ENCODE results near the gene ANKRD36C.
A peak's percentile ranks its signal among the peaks of the same experiment; 100 is the strongest.
"Not testable (repeated sequence)": the region's sequence is repeated elsewhere in the genome, so short reads cannot be mapped to it uniquely, and the experiment has no call there.

ANKRD36C gene

DNA sequence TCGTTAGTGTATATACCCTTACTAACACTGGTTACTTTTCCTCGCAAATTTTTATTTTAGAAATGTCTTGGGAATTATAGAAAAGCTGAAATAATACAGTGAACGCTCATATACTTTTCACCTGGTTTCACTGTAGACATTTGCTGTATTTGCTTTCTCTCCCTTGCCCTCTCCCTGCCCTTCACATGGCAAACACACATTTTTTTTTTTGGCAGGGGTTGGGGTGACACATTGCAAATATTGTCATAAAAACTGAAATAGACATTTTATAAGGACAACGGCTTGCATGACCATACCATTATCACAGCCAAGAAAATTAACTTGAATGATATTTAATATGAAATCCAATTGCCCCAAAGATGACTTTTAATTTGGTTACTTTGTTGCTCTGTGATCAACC is 24.7 kb upstream of the ANKRD36C start:
- ATAC-seq (replicated peaks); H3K9me3 Mint-ChIP-seq; H3K27ac Mint-ChIP-seq; H3K4me1 Mint-ChIP-seq; H3K36me3 Mint-ChIP-seq; DNase-seq; H3K4me3 Mint-ChIP-seq; H3K27me3 Mint-ChIP-seq: not testable (repeated sequence)

DNA sequence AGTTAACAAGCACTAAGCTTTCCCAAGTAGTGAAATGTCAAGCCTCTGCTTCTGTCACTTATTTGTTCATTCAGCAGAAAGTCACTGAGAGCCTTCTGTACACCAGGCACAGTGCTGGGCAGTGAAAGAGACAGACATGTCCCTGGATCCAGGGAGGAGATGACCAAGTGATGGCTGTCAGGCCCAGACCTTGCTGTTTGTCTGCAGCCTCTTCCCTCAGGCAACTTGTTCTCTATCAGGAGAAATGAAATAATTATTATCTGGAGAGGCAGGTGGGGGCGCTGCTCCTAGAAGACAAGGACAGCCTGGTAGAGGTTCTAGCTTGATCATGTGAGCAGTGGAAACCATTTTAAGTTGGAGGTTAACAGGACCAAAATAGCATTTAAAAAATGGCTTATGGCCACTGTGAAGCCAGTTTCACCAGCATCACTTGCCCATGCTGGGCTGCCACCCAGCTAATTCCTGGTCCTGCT is 21.2 kb upstream of the ANKRD36C start:
- not testable (repeated sequence) for H3K36me3 Mint-ChIP-seq; H3K9me3 Mint-ChIP-seq; H3K4me3 Mint-ChIP-seq; H3K27ac Mint-ChIP-seq; ATAC-seq (replicated peaks); DNase-seq
- peaks cover 10 to 11% of the 10 kb centered on the region in 2 donors for H3K4me1 Mint-ChIP-seq
- H3K27me3 Mint-ChIP-seq, result peaks cover 8 to 11% of the 10 kb centered on the region in 2 donors

GRCh38 chr2:96012086-96012791 is 20.6 kb upstream of the ANKRD36C start:
- Mint-ChIP-seq H3K4me1 (peaks cover 10 to 11% of the 10 kb centered on the region in 2 donors), H3K27me3 (peaks cover 9 to 14% of the 10 kb centered on the region in 2 donors)
- H3K9me3 Mint-ChIP-seq; H3K27ac Mint-ChIP-seq; H3K36me3 Mint-ChIP-seq; ATAC-seq (replicated peaks); DNase-seq; H3K4me3 Mint-ChIP-seq: not testable (repeated sequence)

GRCh38 chr2:96011129-96011455 is 19.5 kb upstream of the ANKRD36C start:
- Mint-ChIP-seq H3K4me3 (peak overlapping the region; percentile 55 to 59), H3K27me3 (peaks cover 9 to 24% of the 10 kb centered on the region in 2 donors), H3K4me1 (peaks cover 10 to 11% of the 10 kb centered on the region in 2 donors)
- DNase-seq, H3K36me3 Mint-ChIP-seq, H3K27ac Mint-ChIP-seq, H3K9me3 Mint-ChIP-seq: not testable (repeated sequence)
- ATAC-seq (replicated peaks), result peak; percentile 21 to 44

- H3K4me1 Mint-ChIP-seq, result peaks cover 10 to 11% of the 10 kb centered on the region in 2 donors
- not testable (repeated sequence) for H3K36me3 Mint-ChIP-seq, H3K9me3 Mint-ChIP-seq
- ATAC-seq (replicated peaks) (peak; percentile 97 to 99), DNase-seq (peak; percentile 87)
- H3K27me3 Mint-ChIP-seq, result peaks cover 12 to 24% of the 10 kb centered on the region in 2 donors
- peak overlapping the region; percentile 86 for H3K27ac Mint-ChIP-seq
- peak overlapping the region; percentile 84 to 85 for H3K4me3 Mint-ChIP-seq
These were observed 18.9 kb upstream of the ANKRD36C start for GRCh38 chr2:96010320-96011128.

- not testable (repeated sequence) for H3K36me3 Mint-ChIP-seq, DNase-seq, H3K9me3 Mint-ChIP-seq
- Mint-ChIP-seq H3K27me3 (peaks cover 19 to 31% of the 10 kb centered on the region in 2 donors), H3K4me3 (peak overlapping the region; percentile 84 to 85), H3K27ac (peak overlapping the region; percentile 86), H3K4me1 (peaks cover 10 to 11% of the 10 kb centered on the region in 2 donors)
- ATAC-seq (replicated peaks), result peak; percentile 8 to 30
These were observed 18.2 kb upstream of the ANKRD36C start for GRCh38 chr2:96009833-96010232.

DNA sequence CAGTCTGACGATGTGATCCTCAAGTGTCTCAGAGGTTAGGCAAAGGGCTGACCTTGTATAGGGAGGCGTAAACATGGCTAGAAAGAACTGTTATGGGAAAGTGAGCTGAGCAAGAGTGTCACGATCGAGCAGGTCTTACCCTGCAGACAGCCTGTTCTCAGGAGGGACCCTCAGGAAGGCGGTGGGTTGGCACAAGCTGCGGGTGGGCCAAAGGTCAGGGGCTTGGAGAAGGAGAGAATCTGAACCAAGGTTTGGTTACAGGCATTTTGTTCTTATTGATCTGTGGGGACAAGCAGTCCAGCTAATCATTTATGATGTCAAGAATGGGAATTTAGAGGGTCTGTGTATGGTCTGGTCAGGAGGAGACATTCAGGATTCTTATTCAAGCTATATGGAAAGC is 16.4 kb upstream of the ANKRD36C start:
- H3K27ac Mint-ChIP-seq; DNase-seq; ATAC-seq (replicated peaks); H3K4me3 Mint-ChIP-seq; H3K9me3 Mint-ChIP-seq; H3K36me3 Mint-ChIP-seq: not testable (repeated sequence)
- Mint-ChIP-seq H3K4me1 (peaks cover 10 to 11% of the 10 kb centered on the region in 2 donors), H3K27me3 (peaks cover 27 to 32% of the 10 kb centered on the region in 2 donors)

DNA sequence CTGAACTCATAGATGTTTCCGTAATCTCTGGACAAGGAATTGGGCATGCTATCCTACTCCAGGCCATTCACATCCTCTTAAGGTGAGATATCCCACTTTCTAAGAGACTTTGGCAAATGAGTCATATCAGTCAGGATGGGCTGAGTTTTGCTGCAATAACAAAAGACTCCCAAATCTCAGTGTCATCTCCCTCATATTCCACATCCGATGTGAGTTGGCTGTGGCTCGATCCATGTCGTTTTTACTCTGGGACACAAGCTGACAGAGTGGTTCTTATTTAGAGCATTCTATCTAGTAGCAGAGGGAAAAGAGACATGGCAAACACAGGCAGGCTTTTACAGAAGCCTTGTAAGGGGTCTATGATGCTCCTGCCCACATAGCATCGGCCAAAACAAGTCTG is 14.6 kb upstream of the ANKRD36C start:
- Mint-ChIP-seq H3K4me1 (peaks cover 10 to 11% of the 10 kb centered on the region in 2 donors), H3K27me3 (peaks cover 36 to 38% of the 10 kb centered on the region in 2 donors)
- DNase-seq; H3K27ac Mint-ChIP-seq; ATAC-seq (replicated peaks); H3K36me3 Mint-ChIP-seq; H3K9me3 Mint-ChIP-seq; H3K4me3 Mint-ChIP-seq: not testable (repeated sequence)

DNA sequence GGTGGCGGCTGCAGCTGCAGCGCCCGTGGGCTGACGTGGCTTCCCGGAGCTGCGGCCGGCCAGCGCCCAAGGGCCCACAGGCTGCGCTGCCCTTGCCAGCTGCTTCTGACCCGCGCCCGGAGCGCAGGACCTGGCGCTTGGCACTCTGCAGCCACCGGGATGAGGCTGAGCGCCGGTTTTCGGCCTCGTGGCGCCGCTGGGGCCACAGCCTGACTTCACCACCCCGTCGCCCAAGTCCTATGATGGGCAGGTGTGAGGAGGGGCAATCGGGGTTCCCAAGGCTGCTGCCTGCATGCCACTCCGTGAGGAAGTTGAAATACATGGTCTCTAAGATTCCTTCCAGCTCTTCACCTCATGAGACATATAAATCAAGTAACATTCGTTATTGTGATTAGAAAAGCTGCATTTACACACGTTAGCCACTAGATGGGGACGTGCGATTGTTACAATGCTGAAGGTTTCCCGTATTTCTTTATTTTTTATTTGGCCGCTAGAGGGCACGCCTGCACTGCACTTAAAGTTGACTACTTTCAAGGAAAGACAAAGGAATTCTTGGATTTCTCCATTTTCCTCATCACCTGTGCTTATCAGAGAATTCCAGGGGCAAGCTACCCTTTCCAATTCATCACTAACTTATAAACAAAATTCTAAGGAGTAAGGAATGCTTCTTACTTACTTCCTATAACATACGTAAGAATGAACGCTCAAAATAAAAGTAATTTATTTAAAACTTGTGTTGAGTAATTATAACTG is 1.1 kb upstream of the ANKRD36C start:
- H3K36me3 Mint-ChIP-seq, H3K9me3 Mint-ChIP-seq: not testable (repeated sequence)
- Mint-ChIP-seq H3K27me3 (peaks cover 12 to 17% of the 10 kb centered on the region in 2 donors), H3K4me3 (peak overlapping the region; percentile 90 to 91), H3K27ac (peak overlapping the region; percentile 86), H3K4me1 (peaks cover 5 to 11% of the 10 kb centered on the region in 2 donors)
- DNase-seq (peak; percentile 46), ATAC-seq (replicated peaks) (peak; percentile 65 to 66)

DNA sequence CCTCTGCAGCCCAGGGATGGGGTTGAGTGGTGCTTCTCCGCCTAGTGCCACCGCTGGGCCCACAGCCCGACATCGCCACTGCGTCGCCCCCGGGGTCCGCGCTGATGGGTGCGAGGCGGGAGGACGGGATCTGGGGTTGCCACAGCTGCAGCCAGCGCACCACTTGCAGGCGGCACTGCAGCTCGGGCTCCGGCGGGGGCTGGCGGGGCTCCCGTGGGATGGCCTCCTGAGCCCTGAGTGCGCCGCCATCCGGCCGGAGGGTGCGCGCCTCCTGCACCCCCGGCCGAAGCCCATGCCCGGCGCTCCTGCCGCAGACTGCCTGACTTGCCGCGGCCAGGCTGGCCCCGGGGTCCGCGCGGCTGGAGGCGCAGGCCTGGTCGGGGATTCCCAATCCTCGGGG is 478 bp upstream of the ANKRD36C start:
- Mint-ChIP-seq H3K27ac (peak overlapping the region; percentile 93), H3K4me1 (peaks cover 5 to 11% of the 10 kb centered on the region in 2 donors), H3K4me3 (peak overlapping the region; percentile 84 to 91), H3K27me3 (peaks cover 12 to 17% of the 10 kb centered on the region in 2 donors)
- H3K36me3 Mint-ChIP-seq, H3K9me3 Mint-ChIP-seq: not testable (repeated sequence)
- ATAC-seq (replicated peaks) (peak; percentile 63 to 67), DNase-seq (peak; percentile 31)

GRCh38 chr2:95990884-95991283 is 740 bp downstream of the ANKRD36C start:
- peaks cover 8 to 10% of the 10 kb centered on the region in 2 donors for H3K27me3 Mint-ChIP-seq
- DNase-seq; H3K36me3 Mint-ChIP-seq; ATAC-seq (replicated peaks); H3K27ac Mint-ChIP-seq; H3K9me3 Mint-ChIP-seq: not testable (repeated sequence)
- H3K4me3 Mint-ChIP-seq, result peak overlapping the region; percentile 79 to 80
- peaks cover 5 to 11% of the 10 kb centered on the region in 2 donors for H3K4me1 Mint-ChIP-seq

DNA sequence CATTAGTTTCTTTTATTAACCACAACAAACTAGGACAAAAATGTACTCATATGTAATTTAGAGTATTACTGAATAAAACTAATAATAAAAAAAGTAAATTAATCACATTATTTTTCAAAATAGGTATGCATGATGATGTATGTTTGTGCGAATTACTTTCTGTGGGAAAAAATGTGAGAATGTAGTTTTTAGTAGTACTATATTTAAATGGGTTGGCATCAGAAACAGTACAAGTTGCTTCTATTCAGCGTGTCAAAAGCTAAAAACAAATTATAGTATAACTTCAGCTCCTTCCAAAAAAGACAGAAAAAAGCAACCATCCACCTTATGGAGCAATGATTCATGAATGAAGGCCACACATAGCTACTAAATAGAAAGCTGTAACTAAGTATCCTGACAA is 40.0 kb downstream of the ANKRD36C start:
- not testable (repeated sequence) for H3K9me3 Mint-ChIP-seq; H3K27ac Mint-ChIP-seq; ATAC-seq (replicated peaks); DNase-seq; H3K27me3 Mint-ChIP-seq; H3K4me3 Mint-ChIP-seq; H3K4me1 Mint-ChIP-seq
- H3K36me3 Mint-ChIP-seq, result peaks cover 6 to 12% of the 10 kb centered on the region in 2 donors

- ATAC-seq (replicated peaks); H3K27me3 Mint-ChIP-seq: not testable (repeated sequence)
- peaks cover 8 to 17% of the 10 kb centered on the region in 2 donors for H3K36me3 Mint-ChIP-seq
These were observed 43.6 kb downstream of the ANKRD36C start for GRCh38 chr2:95948039-95948438.

GRCh38 chr2:95939947-95940346 is 51.7 kb downstream of the ANKRD36C start:
- H3K4me1 Mint-ChIP-seq; H3K4me3 Mint-ChIP-seq; H3K9me3 Mint-ChIP-seq; ATAC-seq (replicated peaks); DNase-seq; H3K27me3 Mint-ChIP-seq; H3K27ac Mint-ChIP-seq: not testable (repeated sequence)
- peaks cover 15 to 30% of the 10 kb centered on the region in 2 donors for H3K36me3 Mint-ChIP-seq

More at GRCh38 chr2:95948039-95948438, 43.6 kb downstream of the ANKRD36C start:
- DNase-seq, H3K9me3 Mint-ChIP-seq, H3K4me3 Mint-ChIP-seq, H3K27ac Mint-ChIP-seq, H3K4me1 Mint-ChIP-seq: not testable (repeated sequence)
